Ascending aorta (tissue), 2 donors: Measurements from ENCODE around the gene NLE1. TPM values are rescaled to one million over a fixed set of nuclear protein-coding genes. Genes with fewer than 3 reads are reported as not detected.

ENCODE experiments used
- DNase-seq, 2 donors: peaks; one replicate each; pipeline ENCODE4 v3.0.0-alpha.2; 2019; ENCODE audit warnings: low spot score in 2 of 2
- H3K27ac ChIP-seq, 2 donors: fragments of 200-600 bp; sonication (generic); one replicate each; pipeline ENCODE4 v1.5.1; 2016 to 2017; ENCODE audit warnings: mild to moderate bottlenecking in 1 of 2
- H3K27me3 ChIP-seq: fragments of 200-600 bp; sonication (generic); one replicate; pipeline ENCODE4 v1.5.1; 2017
- H3K36me3 ChIP-seq, 2 donors: fragments of 200-600 bp; sonication (generic); one replicate each; pipeline ENCODE4 v1.5.1; 2016
- H3K4me1 ChIP-seq, 2 donors: fragments of 200-600 bp; sonication (generic); one replicate each; pipeline ENCODE4 v1.5.1; 2016 to 2017; ENCODE audit warnings: mild to moderate bottlenecking in 1 of 2
- H3K4me3 ChIP-seq, 2 donors: fragments of 200-600 bp; sonication (generic); one replicate each; pipeline ENCODE4 v1.5.1; 2016 to 2017; ENCODE audit warnings: mild to moderate bottlenecking in 1 of 2
- H3K9me3 ChIP-seq, 2 donors: fragments of 200-600 bp; sonication (generic); one replicate each; pipeline ENCODE4 v1.5.1; 2016
- CTCF ChIP-seq, 3 experiments: fragments of 200-600 bp in 2 of 3; fragments of 450-650 bp in 1 of 3; sonication (generic) in 2 of 3; IDR thresholded peaks; one replicate each; pipeline ENCODE4 v1.5.1; 2016 to 2019; ENCODE audit warnings: antibody characterized with exemption in 3 of 3, mild to moderate bottlenecking in 1 of 3, moderate library complexity in 1 of 3
- intact Hi-C: fragments of 100-400 bp; cut with DNase I; formaldehyde crosslinking; loops from one replicate; pipeline ENCODE4 v1.15.1; 2023
- total RNA-seq: library from RNA; depleted of rRNA; stranded (reverse); fragments of >200 nt; gene quantifications from one replicate; pipeline ENCODE4 v1.1.0, GENCODE V29; 2016

NLE1 gene
- total RNA-seq, 1 donor from 2014 or later, result 3.8 TPM

GRCh38 chr17:35149941-35150340 is 7.8 kb upstream of the NLE1 start:
- H3K27me3 ChIP-seq, result no peaks in the 10 kb centered on the region
- no peak overlapping the region for H3K4me3 ChIP-seq
- DNase-seq, result no peak
- H3K36me3 ChIP-seq, result no peaks in the 10 kb centered on the region
- intact Hi-C loops, result loop anchor here (10.0 kb wide), 1 partner anchor 65 kb away; no protein-coding TSS in a partner anchor
- H3K4me1 ChIP-seq, result no peaks in the 10 kb centered on the region
- no peaks in the 10 kb centered on the region for H3K9me3 ChIP-seq
- no peak for TF ChIP-seq CTCF (IDR thresholded peaks at IDR 0.05)
- H3K27ac ChIP-seq, result no peak overlapping the region

GRCh38 chr17:35148144-35148543 is 6.0 kb upstream of the NLE1 start:
- no peak overlapping the region for H3K27ac ChIP-seq
- DNase-seq, result no peak
- no peaks in the 10 kb centered on the region for H3K27me3 ChIP-seq
- no peak for TF ChIP-seq CTCF (IDR thresholded peaks at IDR 0.05)
- no peaks in the 10 kb centered on the region for H3K4me1 ChIP-seq
- intact Hi-C loops, result no loop called here
- H3K4me3 ChIP-seq, result no peak overlapping the region
- H3K36me3 ChIP-seq, result no peaks in the 10 kb centered on the region
- H3K9me3 ChIP-seq, result no peaks in the 10 kb centered on the region

GRCh38 chr17:35147375-35147905 is 5.3 kb upstream of the NLE1 start, which contains the start of gene UNC45B:
Gene UNC45B (plus strand): TSS chr17:35147817. CDS start chr17:35148264, 447 bp downstream.
- Histone ChIP-seq H3K27me3 (no peaks in the 10 kb centered on the region), H3K4me1 (no peaks in the 10 kb centered on the region), H3K9me3 (no peaks in the 10 kb centered on the region), H3K27ac (no peak within 1 kb of the TSS), H3K36me3 (no peaks in the 10 kb centered on the region), H3K4me3 (no peak within 1 kb of the TSS)
- intact Hi-C loops, result no loop called here
- DNase-seq, result no peak
- TF ChIP-seq CTCF (IDR thresholded peaks at IDR 0.05), result no peak

GRCh38 chr17:35146214-35146833 is 4.2 kb upstream of the NLE1 start:
- intact Hi-C loops, result no loop called here
- Histone ChIP-seq H3K4me3 (no peak overlapping the region), H3K4me1 (peaks cover 0 to 6% of the 10 kb centered on the region in 2 donors), H3K27me3 (no peaks in the 10 kb centered on the region), H3K9me3 (no peaks in the 10 kb centered on the region), H3K36me3 (no peaks in the 10 kb centered on the region), H3K27ac (no peak overlapping the region)
- DNase-seq, result no peak
- TF ChIP-seq CTCF (IDR thresholded peaks at IDR 0.05), result no peak

GRCh38 chr17:35144840-35145239 is 2.7 kb upstream of the NLE1 start:
- intact Hi-C loops, result no loop called here
- Histone ChIP-seq H3K9me3 (no peaks in the 10 kb centered on the region), H3K4me3 (no peak overlapping the region), H3K27me3 (no peaks in the 10 kb centered on the region), H3K4me1 (peaks cover 8 to 10% of the 10 kb centered on the region in 2 donors), H3K27ac (no peak overlapping the region), H3K36me3 (no peaks in the 10 kb centered on the region)
- no peak for DNase-seq
- TF ChIP-seq CTCF (IDR thresholded peaks at IDR 0.05), result no peak
